Femur (tissue), 1 donor: ENCODE data around the gene CNGB1.
"Not testable (repeated sequence)": the region's sequence is repeated elsewhere in the genome, so short reads cannot be mapped to it uniquely, and the experiment has no call there.

Source experiments
- DNase-seq: peaks from one replicate; pipeline ENCODE4 v3.0.0-alpha.2; 2017

The CNGB1 gene

GRCh38 chr16:57901480-57902069, 69.4 kb downstream of the CNGB1 start:
- no peak for DNase-seq

- DNase-seq = no peak
These were observed 70.0 kb downstream of the CNGB1 start for GRCh38 chr16:57900796-57901479.

- peak; percentile 80 for DNase-seq
These were observed 70.9 kb downstream of the CNGB1 start for GRCh38 chr16:57899771-57900661.

- no peak for DNase-seq
These were observed 72.0 kb downstream of the CNGB1 start for GRCh38 chr16:57898961-57899360.

- no peak for DNase-seq
These were observed 72.9 kb downstream of the CNGB1 start for GRCh38 chr16:57897996-57898395.

- no peak for DNase-seq
These were observed 73.7 kb downstream of the CNGB1 start for GRCh38 chr16:57897053-57897784.

- DNase-seq = not testable (repeated sequence)
These were observed 75.8 kb downstream of the CNGB1 start for GRCh38 chr16:57895081-57895547.

- DNase-seq = no peak
These were observed 76.4 kb downstream of the CNGB1 start for GRCh38 chr16:57894390-57895080.

- DNase-seq = no peak
These were observed 77.2 kb downstream of the CNGB1 start for GRCh38 chr16:57893559-57894389.

- no peak for DNase-seq
These were observed 77.7 kb downstream of the CNGB1 start for GRCh38 chr16:57893217-57893558.

- DNase-seq = no peak
These were observed 78.4 kb downstream of the CNGB1 start for GRCh38 chr16:57892447-57893096.

GRCh38 chr16:57892041-57892440, 78.9 kb downstream of the CNGB1 start:
- DNase-seq = no peak

GRCh38 chr16:57890752-57891111, 80.2 kb downstream of the CNGB1 start:
- no peak for DNase-seq

- no peak for DNase-seq
These were observed 80.8 kb downstream of the CNGB1 start for GRCh38 chr16:57889960-57890751.

GRCh38 chr16:57889522-57889921, 81.4 kb downstream of the CNGB1 start:
- DNase-seq = no peak

- no peak for DNase-seq
These were observed 81.8 kb downstream of the CNGB1 start for GRCh38 chr16:57889111-57889510.

GRCh38 chr16:57888128-57888527, 82.8 kb downstream of the CNGB1 start:
- DNase-seq = no peak

GRCh38 chr16:57887711-57888110, 83.2 kb downstream of the CNGB1 start:
- DNase-seq = no peak

GRCh38 chr16:57886427-57886826, 84.5 kb downstream of the CNGB1 start:
- no peak for DNase-seq

- DNase-seq = no peak
These were observed 86.2 kb downstream of the CNGB1 start for GRCh38 chr16:57884655-57885133.
